Measurements from ENCODE around the gene CSGALNACT2. TPM values are rescaled to one million over a fixed set of nuclear protein-coding genes. Genes with fewer than 3 reads are reported as not detected.

The CSGALNACT2 gene
- total and polyA plus RNA-seq, 2 donors from 2014 or later: 4.8 to 20.0 TPM

GRCh38 chr10:43166880-43167497 lies 28.7 kb downstream of the CSGALNACT2 start:
- no peaks in the 10 kb centered on the region for H3K27me3 ChIP-seq (ENCODE audit: control insufficient read depth, insufficient read depth, low read length)

GRCh38 chr10:43167498-43167889 lies 29.2 kb downstream of the CSGALNACT2 start:
- H3K4me1 ChIP-seq (ENCODE audit: control insufficient read depth in 2 of 3, insufficient read depth in 2 of 3, low read depth in 1 of 3, low read length in 3 of 3): no peaks in the 10 kb centered on the region
- no peak for TF ChIP-seq CTCF (IDR thresholded peaks at IDR 0.05; ENCODE audit: borderline replicate concordance, extremely low read depth, insufficient read depth)
- H3K4me3 ChIP-seq (ENCODE audit: low read length in 3 of 3): no peak overlapping the region
- H3K36me3 ChIP-seq (ENCODE audit: control insufficient read depth in 2 of 3, insufficient read depth in 3 of 3, low read length in 3 of 3): peaks cover under 1 to 3% (median 3%) of the 10 kb centered on the region in 3 donors
- no peaks in the 10 kb centered on the region for H3K27me3 ChIP-seq (ENCODE audit: control insufficient read depth, insufficient read depth, low read length)
- no peaks in the 10 kb centered on the region for H3K9me3 ChIP-seq (ENCODE audit: control insufficient read depth in 2 of 3, insufficient read depth in 1 of 3, low read length in 3 of 3)
- no peak overlapping the region for H3K9ac ChIP-seq (ENCODE audit: low read length in 3 of 3)
- no peak overlapping the region for H3K27ac ChIP-seq (ENCODE audit: low read depth in 2 of 2, low read length in 2 of 2)
- FAIRE-seq (peak; percentile 15), DNase-seq (no peak)
- intact Hi-C loops (cut with DNase I): no loop called here

More at GRCh38 chr10:43166880-43167497, 28.7 kb downstream of the CSGALNACT2 start:
- intact Hi-C loops (cut with DNase I): no loop called here
- DNase-seq (no peak), FAIRE-seq (no peak)
- Histone ChIP-seq H3K4me3 (ENCODE audit: low read length in 3 of 3) (no peak overlapping the region), H3K36me3 (ENCODE audit: control insufficient read depth in 2 of 3, insufficient read depth in 3 of 3, low read length in 3 of 3) (peaks cover 0 to 2% (median 0%) of the 10 kb centered on the region in 3 donors), H3K9me3 (ENCODE audit: control insufficient read depth in 2 of 3, insufficient read depth in 1 of 3, low read length in 3 of 3) (no peaks in the 10 kb centered on the region), H3K9ac (ENCODE audit: low read length in 3 of 3) (no peak overlapping the region), H3K27ac (ENCODE audit: low read depth in 2 of 2, low read length in 2 of 2) (no peak overlapping the region), H3K4me1 (ENCODE audit: control insufficient read depth in 2 of 3, insufficient read depth in 2 of 3, low read depth in 1 of 3, low read length in 3 of 3) (no peaks in the 10 kb centered on the region)
- no peak for TF ChIP-seq CTCF (IDR thresholded peaks at IDR 0.05; ENCODE audit: borderline replicate concordance, extremely low read depth, insufficient read depth)

GRCh38 chr10:43170491-43170890 lies 32.2 kb downstream of the CSGALNACT2 start:
- intact Hi-C loops (cut with DNase I): no loop called here
- no peaks in the 10 kb centered on the region for H3K9me3 ChIP-seq (ENCODE audit: control insufficient read depth in 2 of 3, insufficient read depth in 1 of 3, low read length in 3 of 3)
- peaks cover 0 to 6% (median 3%) of the 10 kb centered on the region in 3 donors for H3K36me3 ChIP-seq (ENCODE audit: control insufficient read depth in 2 of 3, insufficient read depth in 3 of 3, low read length in 3 of 3)
- H3K4me1 ChIP-seq (ENCODE audit: control insufficient read depth in 2 of 3, insufficient read depth in 2 of 3, low read depth in 1 of 3, low read length in 3 of 3): no peaks in the 10 kb centered on the region
- no peak for DNase-seq
- no peak for TF ChIP-seq CTCF (IDR thresholded peaks at IDR 0.05; ENCODE audit: borderline replicate concordance, extremely low read depth, insufficient read depth)
- H3K27ac ChIP-seq (ENCODE audit: low read depth in 2 of 2, low read length in 2 of 2): no peak overlapping the region
- H3K9ac ChIP-seq (ENCODE audit: low read length in 3 of 3): no peak overlapping the region
- no peak for FAIRE-seq
- no peak overlapping the region for H3K4me3 ChIP-seq (ENCODE audit: low read length in 3 of 3)
- H3K27me3 ChIP-seq (ENCODE audit: control insufficient read depth, insufficient read depth, low read length): no peaks in the 10 kb centered on the region

- no peak overlapping the region for H3K4me3 ChIP-seq (ENCODE audit: low read length in 3 of 3)
These were observed 34.4 kb downstream of the CSGALNACT2 start for GRCh38 chr10:43172645-43173044.

More at GRCh38 chr10:43172645-43173044, 34.4 kb downstream of the CSGALNACT2 start:
- no peak overlapping the region for H3K9ac ChIP-seq (ENCODE audit: low read length in 3 of 3)
- no peaks in the 10 kb centered on the region for H3K9me3 ChIP-seq (ENCODE audit: control insufficient read depth in 2 of 3, insufficient read depth in 1 of 3, low read length in 3 of 3)
- peaks cover under 1 to 9% (median 6%) of the 10 kb centered on the region in 3 donors for H3K36me3 ChIP-seq (ENCODE audit: control insufficient read depth in 2 of 3, insufficient read depth in 3 of 3, low read length in 3 of 3)
- no peak for TF ChIP-seq CTCF (IDR thresholded peaks at IDR 0.05; ENCODE audit: borderline replicate concordance, extremely low read depth, insufficient read depth)
- FAIRE-seq: no peak
- DNase-seq: no peak
- H3K27me3 ChIP-seq (ENCODE audit: control insufficient read depth, insufficient read depth, low read length): no peaks in the 10 kb centered on the region
- intact Hi-C loops (cut with DNase I): no loop called here
- H3K27ac ChIP-seq (ENCODE audit: low read depth in 2 of 2, low read length in 2 of 2): no peak overlapping the region
- H3K4me1 ChIP-seq (ENCODE audit: control insufficient read depth in 2 of 3, insufficient read depth in 2 of 3, low read depth in 1 of 3, low read length in 3 of 3): no peaks in the 10 kb centered on the region

Measured in kidney (tissue), 14 donors.